ENCODE results near the gene C10orf105.

The C10orf105 gene

GRCh38 chr10:71697938-71698709 lies 21.5 kb downstream of the C10orf105 start:
- DNase-seq (ENCODE audit: low read depth in 2 of 2), result peak in 1 of 2 donors; percentile 37

- peak; percentile 62 to 69 for DNase-seq (ENCODE audit: low read depth in 2 of 2)
Observed at GRCh38 chr10:71696628-71697326, 22.8 kb downstream of the C10orf105 start.

GRCh38 chr10:71695502-71696476 lies 23.8 kb downstream of the C10orf105 start:
- DNase-seq (ENCODE audit: low read depth in 2 of 2), result no peak

- DNase-seq (ENCODE audit: low read depth in 2 of 2), result no peak
Observed at GRCh38 chr10:71694567-71694968, 25.0 kb downstream of the C10orf105 start.

GRCh38 chr10:71694039-71694501 lies 25.5 kb downstream of the C10orf105 start:
- no peak for DNase-seq (ENCODE audit: low read depth in 2 of 2)

- no peak for DNase-seq (ENCODE audit: low read depth in 2 of 2)
Observed at GRCh38 chr10:71693377-71693776, 26.2 kb downstream of the C10orf105 start.

- DNase-seq (ENCODE audit: low read depth in 2 of 2), result no peak
Observed at GRCh38 chr10:71692598-71693306, 26.8 kb downstream of the C10orf105 start.

- no peak for DNase-seq (ENCODE audit: low read depth in 2 of 2)
Observed at GRCh38 chr10:71691405-71691804, 28.2 kb downstream of the C10orf105 start.

- no peak for DNase-seq (ENCODE audit: low read depth in 2 of 2)
Observed at GRCh38 chr10:71690094-71690720, 29.4 kb downstream of the C10orf105 start.

GRCh38 chr10:71688256-71688655 lies 31.3 kb downstream of the C10orf105 start:
- DNase-seq (ENCODE audit: low read depth in 2 of 2), result no peak

GRCh38 chr10:71687480-71687879 lies 32.1 kb downstream of the C10orf105 start:
- DNase-seq (ENCODE audit: low read depth in 2 of 2), result no peak

- DNase-seq (ENCODE audit: low read depth in 2 of 2), result no peak
Observed at GRCh38 chr10:71687077-71687476, 32.5 kb downstream of the C10orf105 start.

GRCh38 chr10:71685554-71686232 lies 33.9 kb downstream of the C10orf105 start:
- DNase-seq (ENCODE audit: low read depth in 2 of 2), result no peak

- peak in 1 of 2 donors; percentile 11 for DNase-seq (ENCODE audit: low read depth in 2 of 2)
Observed at GRCh38 chr10:71684356-71685173, 35.0 kb downstream of the C10orf105 start.

GRCh38 chr10:71683301-71683700 lies 36.3 kb downstream of the C10orf105 start:
- no peak for DNase-seq (ENCODE audit: low read depth in 2 of 2)

- no peak for DNase-seq (ENCODE audit: low read depth in 2 of 2)
Observed at GRCh38 chr10:71681977-71682376, 37.6 kb downstream of the C10orf105 start.

GRCh38 chr10:71679425-71679824 lies 40.2 kb downstream of the C10orf105 start:
- no peak for DNase-seq (ENCODE audit: low read depth in 2 of 2)

GRCh38 chr10:71678057-71678805 lies 41.3 kb downstream of the C10orf105 start:
- no peak for DNase-seq (ENCODE audit: low read depth in 2 of 2)

GRCh38 chr10:71677261-71677660 lies 42.3 kb downstream of the C10orf105 start:
- DNase-seq (ENCODE audit: low read depth in 2 of 2), result no peak
